ENCODE data around the gene IFI16. TPM values are rescaled to one million over a fixed set of nuclear protein-coding genes. Genes with fewer than 3 reads are reported as not detected.

IFI16 gene
- total RNA-seq, 1 donor = 202 TPM

GRCh38 chr1:159083013-159083412, 73.3 kb downstream of the IFI16 start:
- H3K4me3 ChIP-seq (ENCODE audit: low read depth, low read length) = no peak overlapping the region
- TF ChIP-seq CTCF (IDR thresholded peaks at IDR 0.05; ENCODE audit: insufficient read depth, low read length) = no peak
- DNase-seq (ENCODE audit: low read depth) = no peak

DNA sequence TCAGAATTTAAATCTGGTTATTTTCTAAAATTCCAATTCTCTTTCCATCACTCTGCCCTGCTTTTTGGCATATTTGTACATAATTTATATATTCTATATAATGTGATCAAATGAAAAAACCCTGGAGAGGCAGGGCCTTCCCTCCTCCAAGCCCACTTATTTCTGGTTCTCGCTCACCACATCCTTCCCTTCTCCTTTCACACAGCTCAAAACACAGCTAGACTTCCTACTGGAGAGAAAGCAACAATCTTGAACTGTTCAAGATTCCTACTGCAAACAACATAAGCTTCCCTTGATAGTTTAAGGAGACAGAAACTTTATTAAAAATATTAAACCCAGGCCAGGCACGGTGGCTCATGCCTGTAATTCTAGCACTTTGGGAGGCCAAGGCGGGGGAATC, 74.4 kb downstream of the IFI16 start:
- no peak overlapping the region for H3K4me3 ChIP-seq (ENCODE audit: low read depth, low read length)
- TF ChIP-seq CTCF (IDR thresholded peaks at IDR 0.05; ENCODE audit: insufficient read depth, low read length) = no peak
- no peak for DNase-seq (ENCODE audit: low read depth)

DNA sequence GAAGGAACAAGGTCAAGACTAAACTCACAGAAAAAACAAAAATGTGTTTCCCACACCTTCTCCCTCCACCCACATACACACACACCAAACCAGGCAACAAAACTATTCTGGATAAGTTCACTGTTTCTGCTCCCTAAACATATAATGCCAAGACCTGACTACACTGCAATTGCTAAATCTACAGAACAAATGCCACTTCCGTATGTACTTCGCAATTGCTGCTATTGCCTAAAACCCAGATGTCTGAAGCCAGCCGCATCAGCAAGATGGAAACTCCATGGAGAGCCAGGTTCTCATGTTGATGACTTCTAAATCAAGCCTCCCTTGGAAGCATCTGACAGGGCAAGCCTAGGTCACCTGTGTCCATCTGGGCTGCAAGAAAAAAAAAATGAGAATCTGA, 75.2 kb downstream of the IFI16 start:
- DNase-seq (ENCODE audit: low read depth) = no peak
- no peak overlapping the region for H3K4me3 ChIP-seq (ENCODE audit: low read depth, low read length)
- TF ChIP-seq CTCF (IDR thresholded peaks at IDR 0.05; ENCODE audit: insufficient read depth, low read length) = no peak

DNA sequence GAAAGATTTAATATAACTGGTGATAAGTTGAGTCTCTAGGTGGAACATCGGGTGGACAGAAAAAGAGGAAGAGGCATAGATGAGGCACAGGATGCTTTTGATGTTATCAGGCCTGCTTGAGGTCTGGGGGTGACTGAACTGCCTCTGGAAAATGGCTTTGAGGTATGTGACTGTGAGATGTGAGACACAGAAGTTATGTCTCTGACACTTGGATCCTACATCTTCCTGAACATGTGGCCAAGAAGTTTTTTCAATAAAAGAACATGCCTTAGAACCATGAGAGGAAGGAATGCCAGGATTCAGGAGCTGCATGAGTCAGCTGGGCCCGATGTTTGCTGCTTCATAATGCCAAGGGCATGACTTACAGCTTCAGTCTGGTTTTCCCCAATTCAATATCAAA, 78.3 kb downstream of the IFI16 start:
- H3K4me3 ChIP-seq (ENCODE audit: low read depth, low read length) = no peak overlapping the region
- DNase-seq (ENCODE audit: low read depth) = peak; percentile 84
- TF ChIP-seq CTCF (IDR thresholded peaks at IDR 0.05; ENCODE audit: insufficient read depth, low read length) = no peak

GRCh38 chr1:159088546-159089183, 79.0 kb downstream of the IFI16 start:
- no peak for DNase-seq (ENCODE audit: low read depth)
- H3K4me3 ChIP-seq (ENCODE audit: low read depth, low read length) = no peak overlapping the region
- TF ChIP-seq CTCF (IDR thresholded peaks at IDR 0.05; ENCODE audit: insufficient read depth, low read length) = no peak

- DNase-seq (ENCODE audit: low read depth) = no peak
- TF ChIP-seq CTCF (IDR thresholded peaks at IDR 0.05; ENCODE audit: insufficient read depth, low read length) = peak; percentile 47
- H3K4me3 ChIP-seq (ENCODE audit: low read depth, low read length) = no peak overlapping the region
Measured at GRCh38 chr1:159089184-159089791, 79.6 kb downstream of the IFI16 start.

Measured in fibroblast of the aortic adventitia (primary cell).